ENCODE measurements around the gene SRI. TPM values are rescaled to one million over a fixed set of nuclear protein-coding genes. Genes with fewer than 3 reads are reported as not detected.
A peak's percentile ranks its signal among the peaks of the same experiment; 100 is the strongest.
"Not testable (repeated sequence)": the region's sequence is repeated elsewhere in the genome, so short reads cannot be mapped to it uniquely, and the experiment has no call there.

Gene SRI
- total RNA-seq (10 to 100 TPM; 58.1 to 65.8 TPM), total RNA-seq (37.3 to 58.2 reads per million in 2 donors)

GRCh38 chr7:88219781-88220747 is at the start of gene SRI:
Gene SRI (minus strand): TSS chr7:88220038. CDS start chr7:88220026, 12 bp downstream.
- H3K27ac Mint-ChIP-seq = peak within 1 kb of the TSS; percentile 98
- peak; percentile 97 for ATAC-seq
- peaks cover 24% of the 10 kb centered on the region for H3K4me1 Mint-ChIP-seq
- H3K36me3 Mint-ChIP-seq (ENCODE audit: low read depth) = no peaks in the 10 kb centered on the region
- peak within 1 kb of the TSS; percentile 98 for H3K4me3 Mint-ChIP-seq
- H3K9me3 ChIP-seq (ENCODE audit: control insufficient read depth, low read length, poor library complexity, severe bottlenecking) = no peaks in the 10 kb centered on the region
- peaks cover 6% of the 10 kb centered on the region for H3K27me3 Mint-ChIP-seq
- peak; percentile 90 to 95 (median 93) for DNase-seq

- Mint-ChIP-seq H3K4me1 (no peaks in the 10 kb centered on the region), H3K27me3 (peaks cover 5% of the 10 kb centered on the region), H3K4me3 (no peak overlapping the region), H3K27ac (no peak overlapping the region), H3K36me3 (ENCODE audit: low read depth) (no peaks in the 10 kb centered on the region)
- ATAC-seq = no peak
- no peak for DNase-seq
- H3K9me3 ChIP-seq (ENCODE audit: control insufficient read depth, low read length, poor library complexity, severe bottlenecking) = no peaks in the 10 kb centered on the region
These were observed 49.7 kb upstream of the SRI start for GRCh38 chr7:88269586-88269985.

DNA sequence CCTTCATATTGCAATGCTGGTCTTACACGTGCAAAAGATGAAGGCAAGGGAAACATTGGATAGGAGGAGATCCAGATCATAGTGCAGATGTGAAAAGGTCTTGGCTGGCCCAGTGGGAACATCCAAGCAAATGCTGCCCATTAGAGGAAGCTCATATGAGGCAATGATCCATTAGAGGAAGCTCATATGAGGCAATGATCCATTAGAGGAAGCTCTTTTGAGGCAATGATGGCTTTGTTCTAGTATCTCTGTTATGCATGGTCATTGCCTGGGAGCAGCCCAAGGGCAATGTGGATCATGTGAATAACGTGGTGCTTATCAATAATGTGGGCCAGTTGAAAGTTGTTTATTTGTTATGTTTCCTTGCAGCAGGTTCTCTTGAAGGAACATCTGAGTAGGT is 49.0 kb upstream of the SRI start:
- H3K4me1 Mint-ChIP-seq = no peaks in the 10 kb centered on the region
- peaks cover 5% of the 10 kb centered on the region for H3K27me3 Mint-ChIP-seq
- no peak overlapping the region for H3K4me3 Mint-ChIP-seq
- DNase-seq (no peak), ATAC-seq (no peak)
- H3K9me3 ChIP-seq (ENCODE audit: control insufficient read depth, low read length, poor library complexity, severe bottlenecking) = no peaks in the 10 kb centered on the region
- H3K36me3 Mint-ChIP-seq (ENCODE audit: low read depth) = no peaks in the 10 kb centered on the region
- H3K27ac Mint-ChIP-seq = no peak overlapping the region

- Mint-ChIP-seq H3K4me3 (no peak overlapping the region), H3K4me1 (no peaks in the 10 kb centered on the region), H3K27ac (no peak overlapping the region), H3K27me3 (peaks cover 5% of the 10 kb centered on the region), H3K36me3 (ENCODE audit: low read depth) (no peaks in the 10 kb centered on the region)
- H3K9me3 ChIP-seq (ENCODE audit: control insufficient read depth, low read length, poor library complexity, severe bottlenecking) = no peaks in the 10 kb centered on the region
- ATAC-seq (no peak), DNase-seq (no peak)
These were observed 48.2 kb upstream of the SRI start for GRCh38 chr7:88268051-88268450.

- Mint-ChIP-seq H3K27ac (no peak overlapping the region), H3K4me1 (no peaks in the 10 kb centered on the region), H3K4me3 (no peak overlapping the region), H3K27me3 (peaks cover 4% of the 10 kb centered on the region), H3K36me3 (ENCODE audit: low read depth) (no peaks in the 10 kb centered on the region)
- DNase-seq (no peak), ATAC-seq (no peak)
- no peaks in the 10 kb centered on the region for H3K9me3 ChIP-seq (ENCODE audit: control insufficient read depth, low read length, poor library complexity, severe bottlenecking)
These were observed 47.6 kb upstream of the SRI start for GRCh38 chr7:88267421-88267820.

GRCh38 chr7:88264987-88265386 is 45.1 kb upstream of the SRI start:
- not testable (repeated sequence) for H3K4me1 Mint-ChIP-seq; H3K27ac Mint-ChIP-seq; DNase-seq; H3K9me3 ChIP-seq (ENCODE audit: control insufficient read depth, low read length, poor library complexity, severe bottlenecking); H3K4me3 Mint-ChIP-seq; ATAC-seq; H3K27me3 Mint-ChIP-seq; H3K36me3 Mint-ChIP-seq (ENCODE audit: low read depth)

DNA sequence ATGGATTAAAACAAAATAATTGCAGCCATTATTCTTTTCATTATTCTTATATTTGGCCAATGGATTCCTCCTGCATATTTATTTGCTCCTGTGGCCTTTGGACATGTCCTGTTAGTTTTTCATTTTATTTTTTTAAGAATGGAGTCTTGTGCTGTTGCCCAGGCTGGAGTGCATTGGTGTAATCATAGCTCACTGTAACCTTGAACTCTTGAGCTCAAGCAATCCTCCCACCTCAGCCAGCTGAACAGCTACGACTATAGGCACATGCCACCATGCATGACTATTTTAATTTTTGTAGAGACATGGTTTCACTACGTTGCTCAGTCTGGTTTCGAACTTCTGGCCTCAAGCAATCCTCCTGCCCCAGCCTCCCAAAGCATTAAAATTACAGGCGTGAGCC is 42.7 kb upstream of the SRI start:
- Mint-ChIP-seq H3K36me3 (ENCODE audit: low read depth) (peaks cover 3% of the 10 kb centered on the region), H3K27me3 (peaks cover 7% of the 10 kb centered on the region), H3K4me3 (no peak overlapping the region), H3K27ac (no peak overlapping the region), H3K4me1 (no peaks in the 10 kb centered on the region)
- DNase-seq = no peak
- H3K9me3 ChIP-seq (ENCODE audit: control insufficient read depth, low read length, poor library complexity, severe bottlenecking) = no peaks in the 10 kb centered on the region
- ATAC-seq = no peak

DNA sequence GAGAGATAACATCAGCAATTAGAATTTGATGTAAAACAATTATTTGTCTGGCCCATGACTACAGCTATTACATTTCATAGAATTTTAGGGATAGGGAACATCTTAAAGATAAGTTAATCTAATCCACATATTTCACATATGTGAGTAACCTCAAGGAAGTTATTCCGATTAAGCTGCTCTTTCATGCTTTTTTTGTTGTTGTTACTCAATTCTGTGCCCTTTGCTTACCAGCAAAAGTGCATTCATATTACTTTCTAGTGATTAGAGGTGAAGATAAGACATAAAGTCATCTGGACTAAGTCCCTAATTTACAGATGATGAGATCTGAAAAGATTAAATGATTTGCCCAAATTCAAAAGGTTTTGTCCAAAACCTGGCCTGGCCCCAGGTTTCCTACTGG is 40.9 kb upstream of the SRI start:
- DNase-seq (no peak), ATAC-seq (no peak)
- Mint-ChIP-seq H3K36me3 (ENCODE audit: low read depth) (peaks cover 4% of the 10 kb centered on the region), H3K27ac (no peak overlapping the region), H3K27me3 (peaks cover 7% of the 10 kb centered on the region), H3K4me3 (no peak overlapping the region), H3K4me1 (no peaks in the 10 kb centered on the region)
- no peaks in the 10 kb centered on the region for H3K9me3 ChIP-seq (ENCODE audit: control insufficient read depth, low read length, poor library complexity, severe bottlenecking)

GRCh38 chr7:88259656-88260380 is 40.0 kb upstream of the SRI start:
- Mint-ChIP-seq H3K27me3 (peaks cover 7% of the 10 kb centered on the region), H3K36me3 (ENCODE audit: low read depth) (peaks cover 4% of the 10 kb centered on the region), H3K4me3 (no peak overlapping the region), H3K27ac (no peak overlapping the region), H3K4me1 (no peaks in the 10 kb centered on the region)
- DNase-seq (no peak), ATAC-seq (no peak)
- H3K9me3 ChIP-seq (ENCODE audit: control insufficient read depth, low read length, poor library complexity, severe bottlenecking) = no peaks in the 10 kb centered on the region

DNA sequence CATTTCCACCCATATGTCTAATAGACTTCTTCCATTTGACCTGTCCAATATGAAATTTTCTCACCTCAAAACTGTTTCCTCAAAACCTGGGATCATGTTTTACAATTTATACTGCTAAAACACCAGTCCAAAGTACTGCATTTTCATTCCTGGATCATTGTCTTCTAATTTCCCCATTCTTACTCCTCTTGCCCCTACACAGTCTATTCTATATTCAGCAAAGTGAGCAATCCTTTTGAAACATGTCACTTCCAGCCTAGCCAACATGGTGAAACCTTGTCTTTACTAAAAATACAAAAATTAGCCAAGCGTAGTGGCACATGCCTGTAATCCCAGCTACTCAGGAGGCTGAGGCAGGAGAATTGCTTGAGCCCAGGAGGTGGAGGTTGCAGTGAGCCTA is 38.5 kb upstream of the SRI start:
- not testable (repeated sequence) for H3K9me3 ChIP-seq (ENCODE audit: control insufficient read depth, low read length, poor library complexity, severe bottlenecking); H3K4me3 Mint-ChIP-seq; ATAC-seq; H3K27ac Mint-ChIP-seq; H3K4me1 Mint-ChIP-seq; DNase-seq; H3K36me3 Mint-ChIP-seq (ENCODE audit: low read depth); H3K27me3 Mint-ChIP-seq

GRCh38 chr7:88256906-88257305 is 37.1 kb upstream of the SRI start:
- H3K9me3 ChIP-seq (ENCODE audit: control insufficient read depth, low read length, poor library complexity, severe bottlenecking) = no peaks in the 10 kb centered on the region
- no peak overlapping the region for H3K27ac Mint-ChIP-seq
- no peaks in the 10 kb centered on the region for H3K4me1 Mint-ChIP-seq
- no peak overlapping the region for H3K4me3 Mint-ChIP-seq
- H3K36me3 Mint-ChIP-seq (ENCODE audit: low read depth) = peaks cover 4% of the 10 kb centered on the region
- DNase-seq (no peak), ATAC-seq (no peak)
- peaks cover 7% of the 10 kb centered on the region for H3K27me3 Mint-ChIP-seq

DNA sequence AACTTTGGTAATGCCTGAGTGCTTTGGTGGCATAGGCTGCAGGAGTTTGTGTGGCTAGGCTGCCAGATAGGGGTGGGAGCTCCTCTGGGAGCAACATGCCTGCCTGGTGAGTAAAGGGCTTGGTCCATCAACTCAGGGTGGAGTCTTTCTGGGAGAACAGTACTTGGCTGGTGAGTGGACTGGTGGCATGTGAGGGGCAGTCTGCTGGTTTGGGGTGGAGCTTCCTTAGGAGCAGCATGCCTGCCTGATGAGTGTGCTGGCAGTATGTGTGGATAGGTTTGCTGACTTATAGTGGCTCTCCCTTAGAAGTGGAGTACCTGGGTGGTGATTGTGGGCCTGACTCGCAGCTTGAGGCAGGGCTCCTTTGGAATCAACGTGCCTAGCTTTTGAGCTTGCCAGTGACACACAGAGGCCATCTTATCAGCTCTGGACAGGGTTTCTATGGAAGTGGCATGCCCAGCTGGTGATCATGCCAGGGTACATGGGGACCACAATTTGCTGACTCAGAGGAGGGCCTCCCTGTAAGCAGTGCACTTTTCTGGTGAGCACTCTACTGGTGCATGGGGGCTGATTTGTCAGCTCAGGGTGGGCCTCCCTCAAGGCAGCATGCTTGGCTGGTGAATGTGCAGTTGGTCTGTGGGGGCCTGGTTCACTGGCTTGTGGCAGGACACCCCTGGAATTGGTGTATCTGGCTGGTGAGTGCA is 35.0 kb upstream of the SRI start:
- DNase-seq (no peak), ATAC-seq (no peak)
- Mint-ChIP-seq H3K36me3 (ENCODE audit: low read depth) (peaks cover 4% of the 10 kb centered on the region), H3K4me1 (no peaks in the 10 kb centered on the region), H3K27me3 (peaks cover 7% of the 10 kb centered on the region), H3K27ac (no peak overlapping the region), H3K4me3 (no peak overlapping the region)
- H3K9me3 ChIP-seq (ENCODE audit: control insufficient read depth, low read length, poor library complexity, severe bottlenecking) = no peaks in the 10 kb centered on the region

DNA sequence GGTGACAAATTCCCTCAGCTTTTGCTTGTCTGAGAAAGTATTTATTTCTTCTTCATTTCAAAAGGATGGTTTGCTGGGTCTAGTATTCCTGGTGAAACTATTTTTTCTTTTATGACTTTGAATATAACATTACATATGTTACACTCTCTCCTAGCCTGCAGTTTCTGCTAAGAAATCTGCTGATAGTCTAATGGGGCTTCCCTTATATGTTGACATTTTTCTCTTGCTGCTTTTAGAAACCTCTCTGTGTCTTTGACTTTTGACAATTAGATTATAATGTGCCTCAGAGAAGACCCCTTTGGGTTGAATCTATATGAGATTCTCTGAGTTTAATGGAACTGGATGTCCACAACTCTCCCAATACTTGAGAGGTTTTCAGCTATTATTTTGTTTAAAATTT is 33.8 kb upstream of the SRI start:
- no peak overlapping the region for H3K4me3 Mint-ChIP-seq
- H3K9me3 ChIP-seq (ENCODE audit: control insufficient read depth, low read length, poor library complexity, severe bottlenecking) = no peaks in the 10 kb centered on the region
- ATAC-seq = no peak
- H3K27me3 Mint-ChIP-seq = peaks cover 7% of the 10 kb centered on the region
- no peak overlapping the region for H3K27ac Mint-ChIP-seq
- H3K4me1 Mint-ChIP-seq = no peaks in the 10 kb centered on the region
- DNase-seq = no peak
- H3K36me3 Mint-ChIP-seq (ENCODE audit: low read depth) = peaks cover 4% of the 10 kb centered on the region

All from T-helper 17 cell (primary cell).